H9 (cell line): ENCODE results near the gene UCMA. TPM values are rescaled to one million over a fixed set of nuclear protein-coding genes. Genes with fewer than 3 reads are reported as not detected.
A peak's percentile ranks its signal among the peaks of the same experiment; 100 is the strongest.
"Not testable (repeated sequence)": the region's sequence is repeated elsewhere in the genome, so short reads cannot be mapped to it uniquely, and the experiment has no call there.

Experiments
- DNase-seq: peaks from one replicate; pipeline ENCODE4 v3.0.0-alpha.2; 2017
- H2AFZ ChIP-seq: one replicate; pipeline ENCODE4 v1.6.1; 2013; ENCODE audit warnings: mild to moderate bottlenecking, low read length, control low read depth, moderate library complexity
- H2AK5ac ChIP-seq: 2 replicates; pipeline ENCODE4 v1.6.1; 2013; ENCODE audit warnings: low read length, control low read depth, mixed read lengths; ENCODE audit not compliant: insufficient read length
- H2BK120ac ChIP-seq: one replicate; pipeline ENCODE4 v1.6.1; 2013; ENCODE audit warnings: low read depth, mild to moderate bottlenecking, low read length, control low read depth, inconsistent platforms; ENCODE audit not compliant: poor library complexity, severe bottlenecking
- H2BK12ac ChIP-seq: 2 replicates; pipeline ENCODE4 v1.6.1; 2013; ENCODE audit warnings: low read length, control low read depth, mixed read lengths, low read depth; ENCODE audit not compliant: insufficient read length
- H2BK15ac ChIP-seq: 2 replicates; pipeline ENCODE4 v1.6.1; 2013; ENCODE audit warnings: low read depth, low read length, control low read depth
- H2BK20ac ChIP-seq: one replicate; pipeline ENCODE4 v1.6.1; 2013; ENCODE audit warnings: low read depth, mild to moderate bottlenecking, low read length, control low read depth, inconsistent platforms; ENCODE audit not compliant: poor library complexity, severe bottlenecking
- H2BK5ac ChIP-seq: 2 replicates; pipeline ENCODE4 v1.6.1; 2013; ENCODE audit warnings: low read length, control low read depth, mixed read lengths; ENCODE audit not compliant: insufficient read length
- H3K14ac ChIP-seq: 2 replicates; pipeline ENCODE4 v1.6.1; 2013; ENCODE audit warnings: low read length, control low read depth; ENCODE audit not compliant: insufficient read depth
- H3K18ac ChIP-seq: 2 replicates; pipeline ENCODE4 v1.6.1; 2013; ENCODE audit warnings: low read depth, mild to moderate bottlenecking, mixed read lengths, low read length, control low read depth; ENCODE audit not compliant: insufficient read length
- H3K23ac ChIP-seq: 2 replicates; pipeline ENCODE4 v1.6.1; 2013; ENCODE audit warnings: low read length, control low read depth, mixed read lengths, low read depth; ENCODE audit not compliant: insufficient read length
- H3K23me2 ChIP-seq: 2 replicates; pipeline ENCODE4 v1.6.1; 2013; ENCODE audit warnings: low read depth, mild to moderate bottlenecking, mixed read lengths, low read length, control low read depth; ENCODE audit not compliant: insufficient read length, poor library complexity, severe bottlenecking
- H3K27ac ChIP-seq: 2 replicates; pipeline ENCODE4 v1.5.1; 2013; ENCODE audit warnings: low read length, control low read depth, mixed read lengths, low read depth; ENCODE audit not compliant: insufficient read length
- H3K27me3 ChIP-seq: 2 replicates; pipeline ENCODE4 v1.6.1; 2013; ENCODE audit warnings: low read length, control low read depth, inconsistent platforms; ENCODE audit not compliant: insufficient read depth
- H3K4ac ChIP-seq: 2 replicates; pipeline ENCODE4 v1.6.1; 2013; ENCODE audit warnings: low read depth, mild to moderate bottlenecking, control low read depth, inconsistent platforms, low read length, moderate library complexity
- H3K4me1 ChIP-seq: 2 replicates; pipeline ENCODE4 v1.6.1; 2013; ENCODE audit warnings: low read length, control low read depth, inconsistent platforms; ENCODE audit not compliant: insufficient read depth
- H3K4me2 ChIP-seq: 2 replicates; pipeline ENCODE4 v1.6.1; 2013; ENCODE audit warnings: low read length, control low read depth, mixed read lengths; ENCODE audit not compliant: insufficient read length, insufficient read depth
- H3K56ac ChIP-seq: 2 replicates; pipeline ENCODE4 v1.6.1; 2013; ENCODE audit warnings: low read depth, mild to moderate bottlenecking, mixed read lengths, low read length, control low read depth; ENCODE audit not compliant: insufficient read length
- H3K79me1 ChIP-seq: 2 replicates; pipeline ENCODE4 v1.6.1; 2013; ENCODE audit warnings: low read depth, mild to moderate bottlenecking, moderate library complexity, low read length, control low read depth, inconsistent platforms; ENCODE audit not compliant: insufficient read depth, poor library complexity, severe bottlenecking
- H3K79me2 ChIP-seq: 2 replicates; pipeline ENCODE4 v1.6.1; 2013; ENCODE audit warnings: low read length, control low read depth, inconsistent platforms; ENCODE audit not compliant: insufficient read depth
- H3K9ac ChIP-seq: 2 replicates; pipeline ENCODE4 v1.6.1; 2013; ENCODE audit warnings: low read length, control low read depth, mixed read lengths; ENCODE audit not compliant: insufficient read length; ENCODE audit errors: extremely low read depth
- H3K9me3 ChIP-seq: one replicate; pipeline ENCODE4 v1.6.1; 2013; ENCODE audit warnings: low read depth, low read length, inconsistent platforms; ENCODE audit not compliant: control insufficient read depth
- H3T11ph ChIP-seq: one replicate; pipeline ENCODE4 v1.6.1; 2013; ENCODE audit warnings: mild to moderate bottlenecking, low read length, control low read depth, inconsistent platforms
- H4K20me1 ChIP-seq: one replicate; pipeline ENCODE4 v1.6.1; 2013; ENCODE audit not compliant: control insufficient read depth, insufficient read length, insufficient read depth
- H4K5ac ChIP-seq: 2 replicates; pipeline ENCODE4 v1.6.1; 2013; ENCODE audit warnings: low read depth, mild to moderate bottlenecking, mixed read lengths, low read length, control low read depth; ENCODE audit not compliant: insufficient read length
- H4K8ac ChIP-seq: replicated peaks from 2 replicates; pipeline ENCODE4 v1.6.1; 2013; ENCODE audit warnings: low read length, control low read depth, mixed read lengths, low read depth; ENCODE audit not compliant: insufficient read length
- H4K91ac ChIP-seq: 2 replicates; pipeline ENCODE4 v1.6.1; 2013; ENCODE audit warnings: low read depth, mild to moderate bottlenecking, moderate library complexity, mixed read lengths, low read length, control low read depth; ENCODE audit not compliant: insufficient read length
- H3K27ac Mint-ChIP-seq, 3 experiments: 2 replicates in 2 of 3; 3 replicates in 1 of 3; pipeline ENCODE4 v1.8.0; 2020 to 2021; ENCODE audit warnings: mixed read lengths in 3 of 3, mild to moderate bottlenecking in 1 of 3, moderate library complexity in 1 of 3
- H3K27me3 Mint-ChIP-seq: 2 replicates; pipeline ENCODE4 v1.8.0; 2021; ENCODE audit warnings: low read depth, mild to moderate bottlenecking, moderate library complexity, mixed read lengths
- H3K36me3 Mint-ChIP-seq, 3 experiments: 2 replicates in 2 of 3; 3 replicates in 1 of 3; pipeline ENCODE4 v1.8.0; 2020 to 2021; ENCODE audit warnings: low read depth in 3 of 3, mixed read lengths in 3 of 3; ENCODE audit not compliant: insufficient read depth in 1 of 3
- H3K4me1 Mint-ChIP-seq, 2 experiments: 2 replicates each; pipeline ENCODE4 v1.8.0; 2020; ENCODE audit warnings: mixed read lengths in 2 of 2
- H3K4me3 Mint-ChIP-seq, 2 experiments: 2 replicates in 1 of 2; 3 replicates in 1 of 2; pipeline ENCODE4 v1.8.0; 2020 to 2021; ENCODE audit warnings: mild to moderate bottlenecking in 2 of 2, mixed read lengths in 2 of 2, moderate library complexity in 1 of 2
- H3K9me3 Mint-ChIP-seq, 2 experiments: 2 replicates in 1 of 2; 3 replicates in 1 of 2; pipeline ENCODE4 v1.8.0; 2020; ENCODE audit warnings: mild to moderate bottlenecking in 2 of 2, mixed read lengths in 2 of 2, moderate library complexity in 1 of 2
- CTCF ChIP-seq: fragments of 200-600 bp; sonication (generic); conservative IDR thresholded peaks from 3 replicates; pipeline ENCODE4 v1.8.0; 2021; ENCODE audit warnings: antibody characterized with exemption, mild to moderate bottlenecking
- WGBS: extraction: QIAGEN DNeasy Blood & Tissue Kit; methylation state at CpG from one replicate; pipeline ENCODE4 v1.1.7; 2013; ENCODE audit warnings: missing lambda C conversion rate, low lambda C conversion rate, mixed read lengths; ENCODE audit not compliant: insufficient read length; ENCODE audit errors: extremely low coverage; 5-methylcytosine and 5-hydroxymethylcytosine counted together
- long read RNA-seq: library from polyadenylated mRNA; unstranded; transcript quantifications from one replicate; pipeline ENCODE4 v2.0.0, GENCODE V29; 2020
- total RNA-seq: library from RNA; stranded (reverse); gene quantifications from 2 replicates; pipeline ENCODE4 v1.2.1, GENCODE V29; 2021

The UCMA gene, protein sequence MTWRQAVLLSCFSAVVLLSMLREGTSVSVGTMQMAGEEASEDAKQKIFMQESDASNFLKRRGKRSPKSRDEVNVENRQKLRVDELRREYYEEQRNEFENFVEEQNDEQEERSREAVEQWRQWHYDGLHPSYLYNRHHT
- total RNA-seq: not detected in 2 replicates
- long read RNA-seq: 0 reads

DNA sequence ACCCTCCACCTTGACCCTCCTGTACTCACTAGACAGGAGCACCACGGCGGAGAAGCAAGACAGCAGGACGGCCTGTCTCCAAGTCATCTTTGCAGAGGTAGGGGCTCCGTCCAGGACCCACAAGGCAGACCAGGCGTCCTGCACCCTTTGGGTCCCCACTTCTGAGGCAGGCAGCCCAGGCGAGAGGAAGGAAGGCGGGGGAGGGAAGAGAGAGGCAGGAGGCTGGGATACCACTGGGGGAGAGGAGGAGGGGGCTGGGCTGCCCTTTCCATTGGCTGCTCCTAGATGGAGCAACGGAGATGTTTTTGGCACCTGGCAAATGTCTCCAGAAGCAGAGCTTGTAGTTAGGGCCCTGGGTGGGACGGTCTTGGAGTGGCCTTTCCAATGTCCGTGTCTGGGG is at the start of gene UCMA:
Gene UCMA, minus strand, starts transcription at position 203 of the 400 bp plus-strand sequence. Its CDS starts 116 bp downstream, at position 87.
- Histone ChIP-seq H3K9me3 (no peaks in the 10 kb centered on the region), H2BK120ac (no peak within 1 kb of the TSS), H3K23me2 (no peaks in the 10 kb centered on the region), H3K27ac (no peak within 1 kb of the TSS), H2AFZ (no peak within 1 kb of the TSS), H2BK12ac (no peak within 1 kb of the TSS), H2BK5ac (no peak within 1 kb of the TSS), H3K4me2 (no peak within 1 kb of the TSS), H3K79me1 (no peaks in the 10 kb centered on the region), H3K18ac (no peak within 1 kb of the TSS), H2AK5ac (no peak within 1 kb of the TSS), H3K56ac (no peak within 1 kb of the TSS), H3K79me2 (no peaks in the 10 kb centered on the region), H4K20me1 (peaks cover 3% of the 10 kb centered on the region), H4K8ac (no peak within 1 kb of the TSS), H2BK20ac (no peak within 1 kb of the TSS), H3K14ac (no peak within 1 kb of the TSS), H3T11ph (no peak within 1 kb of the TSS), H3K4ac (no peak within 1 kb of the TSS), H3K27me3 (no peaks in the 10 kb centered on the region), H3K4me1 (peaks cover 10% of the 10 kb centered on the region; the same call in 1 of the 2 replicates), H4K5ac (no peak within 1 kb of the TSS), H3K9ac (no peak within 1 kb of the TSS), H2BK15ac (no peak within 1 kb of the TSS), H4K91ac (no peak within 1 kb of the TSS), H3K23ac (no peak within 1 kb of the TSS)
- Mint-ChIP-seq H3K27me3 (no peaks in the 10 kb centered on the region; the same call in 1 of the 2 replicates), H3K4me1 (peaks cover 25 to 35% of the 10 kb centered on the region in 2 experiments), H3K4me3 (no peak within 1 kb of the TSS; a peak in 2 of 5 replicates), H3K36me3 (no peaks in the 10 kb centered on the region), H3K9me3 (no peaks in the 10 kb centered on the region), H3K27ac (peak within 1 kb of the TSS in 1 of 3 experiments; percentile 79; a peak in 1 of 7 replicates)
- no peak for TF ChIP-seq CTCF
- WGBS: no CpG with 5 or more reads among the region's 10 CpGs
- no peak for DNase-seq

DNA sequence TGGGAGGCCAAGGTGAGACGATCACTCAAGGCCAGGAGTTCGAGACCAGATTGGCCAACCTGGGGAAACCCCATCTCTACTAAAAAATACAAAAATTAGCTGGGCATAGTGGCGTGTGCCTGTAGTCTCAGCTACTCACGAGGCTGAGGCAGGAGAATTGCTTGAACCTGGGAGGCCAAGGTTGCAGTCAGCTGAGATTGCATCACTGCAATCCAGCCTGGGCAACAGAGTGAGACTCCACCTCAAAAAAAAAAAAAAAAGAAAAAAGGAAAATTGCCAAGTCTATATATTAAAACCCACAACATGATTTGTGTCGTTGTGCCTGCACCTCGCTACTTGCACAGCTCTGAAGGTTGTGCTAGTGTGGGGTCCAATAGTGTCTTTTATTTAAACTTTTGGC is 48.2 kb upstream of the UCMA start:
- H4K5ac ChIP-seq, H3K14ac ChIP-seq, H3K27ac Mint-ChIP-seq, H3K9me3 ChIP-seq, H4K91ac ChIP-seq, DNase-seq, H2BK5ac ChIP-seq, H3K23me2 ChIP-seq, H2AFZ ChIP-seq, H2BK20ac ChIP-seq, H3K27me3 ChIP-seq, H3K4me1 Mint-ChIP-seq, H3T11ph ChIP-seq, H3K79me2 ChIP-seq, H2AK5ac ChIP-seq, H3K9ac ChIP-seq, H3K4ac ChIP-seq, H3K9me3 Mint-ChIP-seq, H3K56ac ChIP-seq, H3K4me2 ChIP-seq, H3K27me3 Mint-ChIP-seq, H2BK12ac ChIP-seq, H4K8ac ChIP-seq, H3K27ac ChIP-seq, H3K23ac ChIP-seq, H2BK120ac ChIP-seq, H2BK15ac ChIP-seq, H3K4me1 ChIP-seq, H3K79me1 ChIP-seq, H4K20me1 ChIP-seq, H3K4me3 Mint-ChIP-seq, H3K18ac ChIP-seq: not testable (repeated sequence)
- no CpG with 5 or more reads among the region's 6 CpGs for WGBS
- peaks cover 4 to 10% (median 6%) of the 10 kb centered on the region in 3 experiments for H3K36me3 Mint-ChIP-seq
